Upper lobe of left lung (tissue), 6 donors: Measurements from ENCODE around the gene GNGT2. TPM values are rescaled to one million over a fixed set of nuclear protein-coding genes. Genes with fewer than 3 reads are reported as not detected.

ENCODE experiments used
- ATAC-seq, 2 donors: fragments of 200-7000 bp; cut with Tn5 transposase; one replicate each; pipeline ENCODE4 v1.9.1; 2022; ENCODE audit warnings: mild to moderate bottlenecking in 2 of 2, moderate library complexity in 2 of 2; ENCODE audit not compliant: low FRiP score in 2 of 2
- DNase-seq, 2 donors: peaks; one replicate each; pipeline ENCODE4 v3.0.0-alpha.2; 2019 to 2020
- H3K27ac ChIP-seq, 4 donors: fragments of 200-600 bp; sonication (generic); one replicate each; pipeline ENCODE4 v1.5.1; 2016 to 2019
- H3K27me3 ChIP-seq, 4 donors: fragments of 200-600 bp; sonication (generic); one replicate each; pipeline ENCODE4 v1.5.1; 2017 to 2019
- H3K36me3 ChIP-seq, 4 donors: fragments of 200-600 bp; sonication (generic); one replicate each; pipeline ENCODE4 v1.5.1; 2016 to 2019
- H3K4me1 ChIP-seq, 4 donors: fragments of 200-600 bp; sonication (generic); one replicate each; pipeline ENCODE4 v1.5.1; 2018 to 2019
- H3K4me3 ChIP-seq, 4 donors: fragments of 200-600 bp; sonication (generic); one replicate each; pipeline ENCODE4 v1.5.1; 2017 to 2019; ENCODE audit warnings: mild to moderate bottlenecking in 2 of 4, moderate library complexity in 1 of 4
- H3K9me3 ChIP-seq, 4 donors: fragments of 200-600 bp; sonication (generic); one replicate each; pipeline ENCODE4 v1.5.1; 2018 to 2019
- CTCF ChIP-seq, 6 experiments: fragments of 450-650 bp in 4 of 6; fragments of 200-600 bp in 2 of 6; sonication (generic) in 2 of 6; IDR thresholded peaks; one replicate each; pipeline ENCODE4 v1.5.1; 2016 to 2019; ENCODE audit warnings: antibody characterized with exemption in 6 of 6
- EP300 ChIP-seq, 4 donors: sonication (generic); formaldehyde crosslinking; IDR thresholded peaks; one replicate each; pipeline ENCODE4 v1.5.1; 2017; ENCODE audit warnings: antibody characterized with exemption in 4 of 4, control low read depth in 2 of 4
- POLR2A ChIP-seq, 4 donors: fragments of 450-650 bp; IDR thresholded peaks; one replicate each; pipeline ENCODE4 v1.5.1; 2016 to 2017; ENCODE audit warnings: antibody characterized with exemption in 4 of 4, mild to moderate bottlenecking in 2 of 4
- POLR2AphosphoS5 ChIP-seq, 2 donors: sonication (generic); formaldehyde crosslinking; IDR thresholded peaks; one replicate each; pipeline ENCODE4 v1.5.1; 2017; ENCODE audit warnings: antibody characterized with exemption in 2 of 2
- WGBS, 2 donors: methylation state at CpG; one replicate each; pipeline ENCODE4 v1.1.5; 2017 to 2018; 5-methylcytosine and 5-hydroxymethylcytosine counted together
- total RNA-seq, 6 donors: library from RNA; depleted of rRNA in 4 of 6; stranded (reverse); fragments of >200 nt in 4 of 6; gene quantifications; one replicate each; pipeline versions ENCODE4 v1.1.0 to v1.2.1, GENCODE V29; 2016 to 2021
- donor health status: DM: no; HTN: no; CAD: no; lungs with moderate emphysema.
- donor health status: DM: no; HTN: yes; CAD: no; lungs with severe emphysema.

The GNGT2 gene
- total RNA-seq, 6 donors from 2014 or later, result 1.1 to 22.5 (median 9.9) TPM

DNA sequence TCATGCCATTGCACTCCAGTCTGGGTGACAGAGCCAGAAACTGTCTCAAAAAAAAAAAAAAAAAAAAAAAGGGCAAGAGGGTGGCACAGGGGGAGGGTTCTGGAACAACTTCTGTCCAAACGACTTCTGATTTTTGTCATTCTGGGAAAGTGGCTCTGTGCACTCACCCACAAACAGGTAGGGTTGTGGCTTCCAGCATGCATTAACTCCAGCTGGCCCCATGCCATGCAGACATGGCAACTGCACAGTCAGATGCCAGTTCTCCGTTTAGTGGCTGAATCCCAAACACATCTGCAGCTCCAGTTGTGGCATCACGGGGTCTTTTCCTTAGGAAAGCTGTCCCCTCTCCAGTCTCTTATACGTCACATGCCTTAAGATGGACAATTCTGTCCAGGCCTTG lies 47.5 kb downstream of the GNGT2 start:
- Histone ChIP-seq H3K4me1 (no peaks in the 10 kb centered on the region), H3K36me3 (no peaks in the 10 kb centered on the region), H3K27ac (no peak overlapping the region), H3K27me3 (no peaks in the 10 kb centered on the region), H3K9me3 (no peaks in the 10 kb centered on the region), H3K4me3 (no peak overlapping the region)
- 71 to 80% methylated on average over 4 of the region's 4 CpGs for WGBS, 2 donors
- DNase-seq (no peak), ATAC-seq (no peak)
- TF ChIP-seq POLR2A (IDR thresholded peaks at IDR 0.05) (no peak), EP300 (IDR thresholded peaks at IDR 0.05) (no peak)

DNA sequence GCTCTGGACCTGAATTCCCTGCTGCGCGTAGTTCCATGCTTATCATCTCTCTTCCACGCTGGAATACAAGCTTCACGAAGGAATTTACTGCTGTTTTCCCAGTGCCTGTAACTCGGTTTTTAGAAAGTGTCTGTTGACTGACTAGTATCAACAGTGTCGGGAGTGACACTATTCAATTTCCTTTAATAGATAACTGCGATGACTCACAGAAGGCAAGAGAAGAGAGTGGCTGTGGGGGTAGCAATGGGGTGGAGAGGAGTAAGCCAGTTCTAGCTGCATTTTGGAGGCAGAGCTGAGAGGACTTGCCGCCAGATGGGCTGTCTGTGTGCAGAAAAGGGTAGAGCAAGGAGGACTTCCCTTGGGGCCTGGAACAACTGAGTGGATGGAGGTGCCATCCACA lies 52.6 kb downstream of the GNGT2 start:
- 61 to 65% methylated on average over 8 of the region's 8 CpGs for WGBS, 2 donors
- TF ChIP-seq CTCF (IDR thresholded peaks at IDR 0.05) (no peak), POLR2AphosphoS5 (IDR thresholded peaks at IDR 0.05) (no peak), EP300 (IDR thresholded peaks at IDR 0.05) (no peak), POLR2A (IDR thresholded peaks at IDR 0.05) (no peak)
- Histone ChIP-seq H3K4me1 (no peaks in the 10 kb centered on the region), H3K27me3 (no peaks in the 10 kb centered on the region), H3K4me3 (no peak overlapping the region), H3K9me3 (no peaks in the 10 kb centered on the region), H3K36me3 (no peaks in the 10 kb centered on the region), H3K27ac (no peak overlapping the region)
- ATAC-seq, result no peak
- DNase-seq, result no peak

DNA sequence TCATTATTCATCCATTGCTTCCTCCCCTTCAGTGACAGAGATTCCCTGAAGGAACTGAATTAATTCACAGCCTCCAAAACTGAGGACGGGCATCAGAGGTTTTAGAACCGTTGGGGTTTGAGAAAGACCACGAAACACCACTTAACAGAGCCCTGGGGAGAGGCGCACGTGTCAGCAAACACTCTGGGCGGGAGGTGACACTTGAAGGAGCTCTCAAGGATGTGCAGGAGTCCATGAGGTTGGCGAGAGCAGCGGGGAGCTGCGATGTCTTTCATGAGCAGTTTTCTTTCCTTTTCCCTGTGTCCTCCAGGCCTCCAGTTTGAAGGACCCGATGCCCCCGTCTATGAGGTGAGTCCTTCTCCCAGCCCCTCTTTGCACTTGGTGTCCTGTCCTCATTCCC lies 54.1 kb downstream of the GNGT2 start:
- no peaks in the 10 kb centered on the region for H3K36me3 ChIP-seq
- H3K27me3 ChIP-seq, result no peaks in the 10 kb centered on the region
- ATAC-seq (no peak), DNase-seq (no peak)
- 57 to 58% methylated on average over 11 of the region's 11 CpGs for WGBS, 2 donors
- no peak overlapping the region for H3K27ac ChIP-seq
- H3K9me3 ChIP-seq, result no peaks in the 10 kb centered on the region
- TF ChIP-seq CTCF (IDR thresholded peaks at IDR 0.05), result no peak
- no peak for TF ChIP-seq POLR2AphosphoS5 (IDR thresholded peaks at IDR 0.05)
- TF ChIP-seq EP300 (IDR thresholded peaks at IDR 0.05), result no peak
- TF ChIP-seq POLR2A (IDR thresholded peaks at IDR 0.05), result no peak
- H3K4me3 ChIP-seq, result no peak overlapping the region
- no peaks in the 10 kb centered on the region for H3K4me1 ChIP-seq

Other genes with a start within 250 kb of the GNGT2 start
- not detected for gene GIP, start 242.0 kb downstream of the GNGT2 start, total RNA-seq
- gene IGF2BP1, start 213.2 kb downstream of the GNGT2 start, total RNA-seq, result 1 to 10 TPM in 2 of 6 donors, not detected in 4; 1.3 to 1.4 TPM
- gene B4GALNT2, start 77.8 kb downstream of the GNGT2 start, total RNA-seq, result 1 to 10 TPM in 1 of 6 donors, under 1 TPM in 5; 0.11 to 1.0 (median 0.16) TPM
- gene ABI3, start 133 bp upstream of the GNGT2 start, total RNA-seq, result 10 to 100 TPM in 4 of 6 donors, 1 to 10 TPM in 2; 8.5 to 38.4 (median 27.3) TPM
- gene PHOSPHO1, start 20.2 kb upstream of the GNGT2 start, total RNA-seq, result 1 to 10 TPM in 4 of 6 donors, under 1 TPM in 1, not detected in 1; 0.30 to 4.7 (median 3.1) TPM
- gene ZNF652, start 151.7 kb upstream of the GNGT2 start, total RNA-seq, result 10 to 100 TPM; 29.4 to 69.4 (median 41.5) TPM
- 100 to 1,000 TPM in 2 of 6 donors, 10 to 100 TPM in 4; 19.9 to 144 (median 68.8) TPM for gene PHB1, start 204.3 kb upstream of the GNGT2 start, total RNA-seq